Measurements from ENCODE around the gene INVS. TPM values are rescaled to one million over a fixed set of nuclear protein-coding genes. Genes with fewer than 3 reads are reported as not detected.
A peak's percentile ranks its signal among the peaks of the same experiment; 100 is the strongest.

INVS gene
- total and polyA plus RNA-seq, 3 donors from 2014 or later, result 13.3 to 37.1 (median 31.7) TPM

- 86 to 89% methylated on average over 1 of the region's 1 CpG for WGBS, 2 donors
Observed at GRCh38 chr9:100208673-100209072, 109.6 kb downstream of the INVS start.

GRCh38 chr9:100211476-100211875 lies 112.4 kb downstream of the INVS start:
- no peaks in the 10 kb centered on the region for H3K36me3 ChIP-seq (ENCODE audit: low read depth, missing control alignments)
- no peak for TF ChIP-seq POLR2A (IDR thresholded peaks at IDR 0.05)
- no peak for TF ChIP-seq CTCF (IDR thresholded peaks at IDR 0.05)
- H3K9me3 ChIP-seq, result no peaks in the 10 kb centered on the region
- DNase-seq, result no peak
- H3K4me1 ChIP-seq, result no peaks in the 10 kb centered on the region
- intact Hi-C loops (cut with DNase I; ENCODE audit: low total_unique reads), result no loop called here
- 72 to 75% methylated on average over 1 of the region's 1 CpG for WGBS, 2 donors
- no peaks in the 10 kb centered on the region for H3K27me3 ChIP-seq
- H3K27ac ChIP-seq, result no peak overlapping the region
- H3K4me3 ChIP-seq, result no peak overlapping the region

More at GRCh38 chr9:100208673-100209072, 109.6 kb downstream of the INVS start:
- TF ChIP-seq POLR2A (IDR thresholded peaks at IDR 0.05), result no peak
- TF ChIP-seq CTCF (IDR thresholded peaks at IDR 0.05), result no peak
- Histone ChIP-seq H3K4me1 (no peaks in the 10 kb centered on the region), H3K4me3 (no peak overlapping the region), H3K27me3 (no peaks in the 10 kb centered on the region), H3K36me3 (ENCODE audit: low read depth, missing control alignments) (no peaks in the 10 kb centered on the region), H3K27ac (no peak overlapping the region), H3K9me3 (no peaks in the 10 kb centered on the region)
- no peak for DNase-seq
- intact Hi-C loops (cut with DNase I; ENCODE audit: low total_unique reads), result no loop called here

GRCh38 chr9:100213730-100214477 lies 114.9 kb downstream of the INVS start:
- no peak for DNase-seq
- Histone ChIP-seq H3K9me3 (no peaks in the 10 kb centered on the region), H3K27ac (no peak overlapping the region), H3K36me3 (ENCODE audit: low read depth, missing control alignments) (no peaks in the 10 kb centered on the region), H3K27me3 (no peaks in the 10 kb centered on the region), H3K4me1 (no peaks in the 10 kb centered on the region), H3K4me3 (no peak overlapping the region)
- no peak for TF ChIP-seq CTCF (IDR thresholded peaks at IDR 0.05)
- TF ChIP-seq POLR2A (IDR thresholded peaks at IDR 0.05), result no peak
- intact Hi-C loops (cut with DNase I; ENCODE audit: low total_unique reads), result no loop called here
- WGBS, 2 donors, result 72 to 78% methylated on average over 5 of the region's 5 CpGs

GRCh38 chr9:100216178-100216787 lies 117.2 kb downstream of the INVS start:
- peak; percentile 79 for DNase-seq
- no peaks in the 10 kb centered on the region for H3K36me3 ChIP-seq (ENCODE audit: low read depth, missing control alignments)
- 77 to 85% methylated on average over 4 of the region's 4 CpGs for WGBS, 2 donors
- intact Hi-C loops (cut with DNase I; ENCODE audit: low total_unique reads), result no loop called here
- H3K9me3 ChIP-seq, result no peaks in the 10 kb centered on the region
- H3K27ac ChIP-seq, result no peak overlapping the region
- no peak overlapping the region for H3K4me3 ChIP-seq
- no peaks in the 10 kb centered on the region for H3K27me3 ChIP-seq
- TF ChIP-seq POLR2A (IDR thresholded peaks at IDR 0.05), result no peak
- peak in 2 of 3 experiments; percentile 39 to 60 for TF ChIP-seq CTCF (IDR thresholded peaks at IDR 0.05)
- no peaks in the 10 kb centered on the region for H3K4me1 ChIP-seq

Data from testis (tissue), 3 donors.